ENCODE data around the gene CD101. TPM values are rescaled to one million over a fixed set of nuclear protein-coding genes. Genes with fewer than 3 reads are reported as not detected.
"Not testable (repeated sequence)": the region's sequence is repeated elsewhere in the genome, so short reads cannot be mapped to it uniquely, and the experiment has no call there.

CD101 gene, protein sequence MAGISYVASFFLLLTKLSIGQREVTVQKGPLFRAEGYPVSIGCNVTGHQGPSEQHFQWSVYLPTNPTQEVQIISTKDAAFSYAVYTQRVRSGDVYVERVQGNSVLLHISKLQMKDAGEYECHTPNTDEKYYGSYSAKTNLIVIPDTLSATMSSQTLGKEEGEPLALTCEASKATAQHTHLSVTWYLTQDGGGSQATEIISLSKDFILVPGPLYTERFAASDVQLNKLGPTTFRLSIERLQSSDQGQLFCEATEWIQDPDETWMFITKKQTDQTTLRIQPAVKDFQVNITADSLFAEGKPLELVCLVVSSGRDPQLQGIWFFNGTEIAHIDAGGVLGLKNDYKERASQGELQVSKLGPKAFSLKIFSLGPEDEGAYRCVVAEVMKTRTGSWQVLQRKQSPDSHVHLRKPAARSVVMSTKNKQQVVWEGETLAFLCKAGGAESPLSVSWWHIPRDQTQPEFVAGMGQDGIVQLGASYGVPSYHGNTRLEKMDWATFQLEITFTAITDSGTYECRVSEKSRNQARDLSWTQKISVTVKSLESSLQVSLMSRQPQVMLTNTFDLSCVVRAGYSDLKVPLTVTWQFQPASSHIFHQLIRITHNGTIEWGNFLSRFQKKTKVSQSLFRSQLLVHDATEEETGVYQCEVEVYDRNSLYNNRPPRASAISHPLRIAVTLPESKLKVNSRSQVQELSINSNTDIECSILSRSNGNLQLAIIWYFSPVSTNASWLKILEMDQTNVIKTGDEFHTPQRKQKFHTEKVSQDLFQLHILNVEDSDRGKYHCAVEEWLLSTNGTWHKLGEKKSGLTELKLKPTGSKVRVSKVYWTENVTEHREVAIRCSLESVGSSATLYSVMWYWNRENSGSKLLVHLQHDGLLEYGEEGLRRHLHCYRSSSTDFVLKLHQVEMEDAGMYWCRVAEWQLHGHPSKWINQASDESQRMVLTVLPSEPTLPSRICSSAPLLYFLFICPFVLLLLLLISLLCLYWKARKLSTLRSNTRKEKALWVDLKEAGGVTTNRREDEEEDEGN
- total RNA-seq (2014; rRNA removed; shearing (Covaris generic)): not detected in 2 replicates
- polyA plus RNA-seq (2015; cell fraction: cytosol; rRNA removed): not detected in 2 replicates
- polyA plus RNA-seq (2015; cell fraction: nucleus; rRNA removed): 0.09 TPM in 1 of 2 replicates, not detected in the other

GRCh38 chr1:117001254-117001927 lies at the start of gene CD101:
Gene CD101 (plus strand): TSS chr1:117001760. CDS start chr1:117001818, 58 bp downstream.
- no peak for DNase-seq (ENCODE audit: low read depth, low spot score)
- in situ Hi-C loops (cut with HindIII; ENCODE audit: low pct_unique_long_range_greater_than_20kb, low sequenced_read_pairs): no loop called here

DNA sequence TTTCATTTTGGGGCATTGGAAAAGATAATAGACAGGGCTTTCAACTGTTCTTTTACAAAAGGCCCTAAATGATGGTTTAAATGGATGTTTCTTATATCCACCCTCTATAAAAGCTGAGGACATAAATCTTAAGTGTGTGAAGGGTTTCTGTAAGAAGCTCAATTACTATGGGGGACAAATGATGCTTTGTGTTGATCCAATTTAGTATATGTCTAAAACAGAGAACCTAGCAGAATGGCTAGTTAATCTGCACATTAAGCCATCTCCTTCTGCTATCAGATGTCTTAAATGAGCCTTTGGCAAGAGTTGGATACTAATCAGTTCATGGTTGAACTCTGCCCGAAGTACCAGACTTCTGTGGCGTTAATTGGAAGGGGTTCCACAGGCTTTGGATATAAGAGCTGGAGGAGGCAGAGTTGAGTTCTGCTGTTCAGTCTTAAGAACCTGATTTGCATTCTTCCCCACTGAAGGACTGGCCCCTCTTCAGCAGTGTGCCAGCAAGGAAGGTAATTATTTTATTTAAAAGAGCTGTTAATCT lies 48.8 kb upstream of the CD101 start:
- peak; percentile 3 for DNase-seq (ENCODE audit: low read depth, low spot score)
- in situ Hi-C loops (cut with HindIII; ENCODE audit: low pct_unique_long_range_greater_than_20kb, low sequenced_read_pairs): no loop called here

- in situ Hi-C loops (cut with HindIII; ENCODE audit: low pct_unique_long_range_greater_than_20kb, low sequenced_read_pairs): no loop called here
- DNase-seq (ENCODE audit: low read depth, low spot score): no peak
These were observed 47.1 kb upstream of the CD101 start for GRCh38 chr1:116954440-116954839.

GRCh38 chr1:116956378-116956777 lies 45.2 kb upstream of the CD101 start:
- DNase-seq (ENCODE audit: low read depth, low spot score): no peak
- in situ Hi-C loops (cut with HindIII; ENCODE audit: low pct_unique_long_range_greater_than_20kb, low sequenced_read_pairs): no loop called here

- in situ Hi-C loops (cut with HindIII; ENCODE audit: low pct_unique_long_range_greater_than_20kb, low sequenced_read_pairs): no loop called here
- DNase-seq (ENCODE audit: low read depth, low spot score): no peak
These were observed 43.9 kb upstream of the CD101 start for GRCh38 chr1:116957646-116958045.

DNA sequence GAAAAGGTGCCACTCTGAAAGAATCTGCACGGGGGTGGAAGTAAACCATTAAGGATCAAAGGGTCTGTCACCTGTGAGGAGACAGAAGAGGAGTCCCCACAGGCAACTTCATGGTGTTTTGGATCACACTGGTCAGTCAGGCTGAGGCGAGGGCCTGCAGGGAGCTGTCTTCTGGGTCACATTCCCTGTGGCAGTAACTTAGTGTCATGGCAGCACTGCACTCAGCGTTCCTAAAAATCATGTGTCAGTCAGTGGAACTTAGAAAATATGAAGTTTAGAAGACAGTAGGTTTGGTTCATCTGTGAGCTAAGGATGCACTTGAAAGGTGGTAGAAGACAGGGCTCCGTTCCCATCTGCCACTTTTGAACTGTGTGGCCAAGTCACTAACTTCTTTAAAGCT lies 43.5 kb upstream of the CD101 start:
- DNase-seq (ENCODE audit: low read depth, low spot score): no peak
- in situ Hi-C loops (cut with HindIII; ENCODE audit: low pct_unique_long_range_greater_than_20kb, low sequenced_read_pairs): no loop called here

DNA sequence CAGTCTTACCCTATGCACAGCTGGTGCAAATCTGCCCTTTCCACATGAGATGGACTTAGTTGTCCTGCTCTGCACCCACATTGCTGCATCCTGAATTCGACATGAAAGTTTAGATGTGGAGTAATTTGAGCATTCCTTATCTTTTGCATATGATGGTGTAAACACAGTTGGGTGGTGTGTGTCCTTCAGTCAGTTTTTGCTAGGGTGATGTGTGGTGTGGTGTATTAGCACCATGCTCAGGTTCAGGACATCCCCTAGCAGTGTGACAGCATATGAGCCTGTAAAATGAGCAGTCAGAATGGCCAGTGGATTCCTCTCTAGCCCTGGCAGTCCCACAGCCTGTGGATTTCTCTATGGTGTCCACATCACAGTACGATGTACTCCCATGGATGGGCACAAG lies 42.6 kb upstream of the CD101 start:
- in situ Hi-C loops (cut with HindIII; ENCODE audit: low pct_unique_long_range_greater_than_20kb, low sequenced_read_pairs): no loop called here
- no peak for DNase-seq (ENCODE audit: low read depth, low spot score)

GRCh38 chr1:116961606-116962005 lies 40.0 kb upstream of the CD101 start:
- in situ Hi-C loops (cut with HindIII; ENCODE audit: low pct_unique_long_range_greater_than_20kb, low sequenced_read_pairs): no loop called here
- DNase-seq (ENCODE audit: low read depth, low spot score): no peak

- no peak for DNase-seq (ENCODE audit: low read depth, low spot score)
- in situ Hi-C loops (cut with HindIII; ENCODE audit: low pct_unique_long_range_greater_than_20kb, low sequenced_read_pairs): no loop called here
These were observed 38.4 kb upstream of the CD101 start for GRCh38 chr1:116962987-116963639.

DNA sequence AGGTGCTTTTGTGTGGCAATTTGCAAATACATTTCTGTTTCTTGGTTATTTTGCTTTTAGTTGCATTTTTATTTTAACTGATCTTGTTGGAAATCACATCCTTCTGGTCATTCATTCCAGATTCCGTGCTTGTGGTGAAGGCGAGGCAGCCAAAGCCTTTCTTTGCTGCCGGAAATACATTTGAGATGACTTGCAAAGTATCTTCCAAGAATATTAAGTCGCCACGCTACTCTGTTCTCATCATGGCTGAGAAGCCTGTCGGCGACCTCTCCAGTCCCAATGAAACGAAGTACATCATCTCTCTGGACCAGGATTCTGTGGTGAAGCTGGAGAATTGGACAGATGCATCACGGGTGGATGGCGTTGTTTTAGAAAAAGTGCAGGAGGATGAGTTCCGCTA lies 34.8 kb upstream of the CD101 start:
- no peak for DNase-seq (ENCODE audit: low read depth, low spot score)
- in situ Hi-C loops (cut with HindIII; ENCODE audit: low pct_unique_long_range_greater_than_20kb, low sequenced_read_pairs): no loop called here

DNA sequence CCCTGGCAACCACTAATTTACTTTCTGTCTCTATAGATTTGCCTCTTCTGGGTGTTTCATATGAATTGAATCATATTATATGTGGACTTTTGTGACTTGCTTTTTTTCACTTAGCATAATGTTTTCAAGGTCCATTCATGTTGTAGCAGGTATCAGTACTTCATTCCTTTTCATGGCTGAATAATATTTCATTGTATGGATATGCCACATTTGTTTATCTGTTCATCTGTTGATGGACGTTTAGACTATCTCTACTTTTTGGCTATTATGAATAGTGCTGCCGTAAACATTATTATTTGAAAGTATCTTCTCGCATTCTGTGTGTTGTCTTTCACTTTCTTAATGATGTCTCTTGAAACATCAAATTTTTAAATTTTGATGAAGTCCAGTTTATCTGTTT lies 32.8 kb upstream of the CD101 start:
- in situ Hi-C loops (cut with HindIII; ENCODE audit: low pct_unique_long_range_greater_than_20kb, low sequenced_read_pairs): no loop called here
- no peak for DNase-seq (ENCODE audit: low read depth, low spot score)

DNA sequence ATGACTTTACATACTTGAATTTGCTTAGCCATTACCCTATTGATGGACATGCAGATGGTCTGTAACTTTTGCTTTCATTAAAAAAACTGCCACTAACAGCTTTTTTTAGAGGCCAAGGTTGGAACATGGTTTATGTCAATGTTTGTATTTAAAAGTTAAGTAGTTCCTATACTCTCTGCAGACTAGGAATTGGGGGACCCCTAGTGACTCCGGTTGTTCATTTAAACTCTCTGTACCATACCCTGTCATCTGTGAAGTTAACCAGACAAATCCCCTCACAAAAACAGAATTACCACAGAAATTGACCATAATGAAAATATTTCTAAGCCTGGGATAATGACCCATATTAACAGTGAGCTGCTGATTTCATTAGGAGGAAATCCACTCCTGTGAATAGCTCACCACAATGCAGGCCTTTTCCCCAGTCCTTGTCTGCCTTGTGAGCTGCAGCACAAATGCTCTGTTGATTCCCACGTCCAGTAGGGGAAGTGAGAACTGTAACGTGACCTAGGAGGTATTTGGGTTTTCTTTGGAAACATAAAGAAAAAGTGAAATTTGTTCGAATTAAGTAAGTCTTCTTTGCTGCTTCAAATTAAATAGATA lies 30.2 kb upstream of the CD101 start:
- DNase-seq (ENCODE audit: low read depth, low spot score): peak; percentile 87
- in situ Hi-C loops (cut with HindIII; ENCODE audit: low pct_unique_long_range_greater_than_20kb, low sequenced_read_pairs): no loop called here

DNA sequence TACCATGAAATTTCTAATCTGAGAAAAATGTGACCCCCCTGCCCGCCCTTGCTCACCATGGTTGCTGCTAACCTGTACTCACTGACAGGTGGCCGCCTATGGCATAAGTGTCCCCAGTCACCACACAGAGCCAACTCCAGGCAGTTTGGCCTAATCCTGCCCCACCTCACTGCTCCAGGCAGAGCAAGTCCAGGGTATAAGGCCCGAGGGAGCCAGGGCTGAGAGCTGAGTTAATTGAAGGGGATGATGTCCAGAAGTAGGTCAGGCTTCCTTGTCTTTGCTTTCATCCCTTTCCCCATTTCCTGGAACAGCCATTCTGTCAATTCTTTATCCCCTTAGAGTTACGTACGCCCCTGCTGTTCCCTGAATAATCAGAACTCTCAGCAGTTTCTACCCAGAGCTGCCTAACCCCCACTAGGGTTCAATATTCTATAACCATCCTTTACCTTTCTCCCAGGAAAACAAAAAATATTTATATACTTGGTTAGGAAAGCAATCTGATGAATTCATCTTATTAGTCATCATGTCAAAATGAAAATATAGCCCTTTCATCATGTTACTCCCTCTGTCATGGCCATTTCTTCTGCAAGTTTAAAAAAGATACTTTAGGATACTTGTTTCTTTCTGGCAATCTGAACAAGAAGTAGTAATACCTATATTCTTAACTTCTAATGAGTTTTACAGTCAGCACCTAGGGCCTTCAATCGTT lies 29.4 kb upstream of the CD101 start:
- in situ Hi-C loops (cut with HindIII; ENCODE audit: low pct_unique_long_range_greater_than_20kb, low sequenced_read_pairs): no loop called here
- DNase-seq (ENCODE audit: low read depth, low spot score): peak; percentile 2

DNA sequence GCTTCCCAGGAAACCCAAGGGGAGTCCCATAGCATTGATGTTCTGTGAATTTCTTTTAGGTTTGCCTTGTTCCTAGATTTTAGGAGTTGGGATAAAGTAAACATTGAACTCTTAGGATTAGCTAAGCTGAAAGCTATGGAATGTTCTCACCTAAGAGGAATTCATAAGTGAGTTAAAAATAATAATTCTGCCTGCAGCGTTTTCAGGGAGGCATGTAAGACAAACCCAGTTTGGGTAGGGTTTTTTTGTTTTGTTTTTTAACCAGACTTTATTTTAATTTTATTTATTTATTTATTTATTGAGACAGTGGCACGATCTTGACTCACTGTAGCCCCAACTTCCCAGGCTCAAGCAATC lies 28.9 kb upstream of the CD101 start:
- DNase-seq (ENCODE audit: low read depth, low spot score): no peak
- in situ Hi-C loops (cut with HindIII; ENCODE audit: low pct_unique_long_range_greater_than_20kb, low sequenced_read_pairs): no loop called here

- DNase-seq (ENCODE audit: low read depth, low spot score); in situ Hi-C loops (cut with HindIII; ENCODE audit: low pct_unique_long_range_greater_than_20kb, low sequenced_read_pairs): not testable (repeated sequence)
These were observed 21.3 kb upstream of the CD101 start for GRCh38 chr1:116980309-116980708.

DNA sequence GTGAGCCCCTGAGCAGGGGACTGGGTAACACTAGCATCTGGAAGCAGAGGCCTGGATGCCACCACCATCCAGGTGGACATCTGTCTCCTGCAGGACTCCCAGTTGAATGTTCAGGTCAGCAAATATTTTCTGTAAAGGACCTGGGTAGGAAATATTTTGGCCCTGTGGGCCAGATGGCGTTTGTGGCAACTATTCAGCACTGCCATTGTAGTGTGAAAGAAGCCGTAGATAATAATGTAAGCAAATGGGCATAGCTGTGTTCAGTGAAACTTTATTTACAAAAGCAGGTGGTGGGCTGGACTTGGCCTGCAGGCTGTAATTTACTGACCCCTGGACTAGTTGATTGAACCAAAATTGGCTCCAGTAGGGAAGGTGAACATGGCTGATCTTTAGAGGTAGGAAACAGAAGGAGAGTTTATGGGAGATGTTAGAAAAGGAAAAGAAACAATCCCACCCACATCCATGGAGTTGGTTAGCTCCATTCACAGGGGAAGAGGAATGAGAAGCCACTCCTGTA lies 20.0 kb upstream of the CD101 start:
- no peak for DNase-seq (ENCODE audit: low read depth, low spot score)
- in situ Hi-C loops (cut with HindIII; ENCODE audit: low pct_unique_long_range_greater_than_20kb, low sequenced_read_pairs): no loop called here

Data from SK-MEL-5 (cell line).